ENCODE data around the gene MTHFD1L. TPM values are rescaled to one million over a fixed set of nuclear protein-coding genes. Genes with fewer than 3 reads are reported as not detected.

The MTHFD1L gene
- total and polyA plus RNA-seq, 2 of the 4 experiments (the other 2 are of a cell fraction), result 43.5 to 53.2 TPM

GRCh38 chr6:151018046-151018445 is 152.5 kb downstream of the MTHFD1L start:
- WGBS, 2 experiments (ENCODE audit: extremely low coverage in 2 of 2, insufficient read length in 1 of 2), result no CpG with 5 or more reads among the region's 8 CpGs
- H3K9ac ChIP-seq (ENCODE audit: low read depth, low read length), result no peak overlapping the region
- H2AK5ac ChIP-seq (ENCODE audit: low read depth, low read length), result 0 out of 2 replicates have a peak overlapping the region, but pooled peaks have one; percentile 55
- in situ Hi-C loops (cut with MboI; ENCODE audit: low sequenced_read_pairs) (no loop called here), intact Hi-C loops (cut with micrococcal nuclease) (loop anchor here (10.0 kb wide), 1 partner anchor 227 kb away; no protein-coding TSS in a partner anchor), dilution Hi-C loops (cut with HindIII; ENCODE audit: low sequenced_read_pairs, unreplicated experiment) (no loop called here)
- BruUV-seq (replicated peaks), result no TSS peak
- peak overlapping the region; percentile 35 for H2BK5ac ChIP-seq (ENCODE audit: low read depth, low read length, poor library complexity, severe bottlenecking)
- H4K20me1 ChIP-seq (ENCODE audit: insufficient read depth, low read length), result 0 out of 2 replicates have a peak, but pooled peaks cover 5% of the 10 kb centered on the region
- peaks cover 18% of the 10 kb centered on the region for H3K9me1 ChIP-seq (ENCODE audit: insufficient read depth, low read length)
- H4K91ac ChIP-seq (ENCODE audit: insufficient read depth, low read depth, low read length), result no peak overlapping the region
- H3K27me3 ChIP-seq (ENCODE audit: control insufficient read depth, insufficient read depth, low read length), result no peaks in the 10 kb centered on the region
- no peak overlapping the region for H2BK120ac ChIP-seq (ENCODE audit: low read depth, low read length)
- ChIA-PET POLR2A (ENCODE audit: unreplicated experiment) (no interaction called here), CTCF (interaction anchor here (1.5 kb wide), 1 partner anchor 306 kb away, joined by 5 read pairs; no protein-coding TSS in a partner anchor)
- H3K18ac ChIP-seq (ENCODE audit: low read depth, low read length), result no peak overlapping the region
- H3K4me3 ChIP-seq (ENCODE audit: insufficient read depth, low read depth, low read length), result no peak overlapping the region
- DNase-seq, result peak; percentile 38
- H3K14ac ChIP-seq (replicated peaks; ENCODE audit: low read depth, low read length), result peak overlapping the region; percentile 61
- peaks cover 12 to 37% of the 10 kb centered on the region in 2 experiments for H3K79me1 ChIP-seq (ENCODE audit: low read depth in 1 of 2, low read length in 2 of 2)
- H3K4me1 ChIP-seq (ENCODE audit: control insufficient read depth, insufficient read depth, low read length), result peaks cover 20% of the 10 kb centered on the region
- H3K23ac ChIP-seq (ENCODE audit: low read depth, low read length), result peak overlapping the region; percentile 34; the same call in 1 of the 2 replicates
- no peak overlapping the region for H4K5ac ChIP-seq (ENCODE audit: low read depth, low read length)
- H3K4me2 ChIP-seq (ENCODE audit: low read depth, low read length), result no peak overlapping the region
- H2BK15ac ChIP-seq (ENCODE audit: low read depth, low read length), result 0 out of 3 replicates have a peak overlapping the region, but pooled peaks have one; percentile 46
- peak overlapping the region; percentile 22; the same call in 1 of the 2 replicates for H3K4ac ChIP-seq (ENCODE audit: low read depth, low read length)
- no peak for ATAC-seq (ENCODE audit: low read depth)
- H2AK9ac ChIP-seq (replicated peaks; ENCODE audit: low read depth, low read length, poor library complexity), result peak overlapping the region; percentile 22
- H2BK20ac ChIP-seq (ENCODE audit: low read depth, low read length), result peak overlapping the region; percentile 57; the same call in 1 of the 2 replicates
- no peaks in the 10 kb centered on the region for H3K9me3 ChIP-seq (ENCODE audit: control insufficient read depth, insufficient read depth, low read length)
- TF ChIP-seq ELK1 (IDR thresholded peaks at IDR 0.05; ENCODE audit: borderline replicate concordance, low read depth, low read length) (no peak), CEBPB (IDR thresholded peaks at IDR 0.05; ENCODE audit: low read depth, low read length) (peak; percentile 26; the same call in 1 of the 2 replicates)
- H3K36me3 ChIP-seq (ENCODE audit: control insufficient read depth, insufficient read depth, low read length), result peaks cover 60% of the 10 kb centered on the region
- H4K8ac ChIP-seq (ENCODE audit: low read depth in 2 of 2, low read length in 2 of 2), result peak overlapping the region in 1 of 2 experiments; percentile 39; a peak in 1 of 4 replicates
- H3K27ac ChIP-seq (ENCODE audit: insufficient read depth, low read length), result no peak overlapping the region
- no peak overlapping the region for H2AFZ ChIP-seq (replicated peaks; ENCODE audit: low read length, poor library complexity)
- no peak overlapping the region for H3K56ac ChIP-seq (ENCODE audit: extremely low read depth, insufficient read depth, low read length)
